ENCODE data around the gene NR4A3. TPM values are rescaled to one million over a fixed set of nuclear protein-coding genes. Genes with fewer than 3 reads are reported as not detected.

Gene NR4A3
- total RNA-seq, 6 experiments from 2014 or later: 1.2 to 3.1 (median 2.4) TPM

GRCh38 chr9:99859243-99859980 is 37.7 kb downstream of the NR4A3 start:
- no peak overlapping the region for H3K27ac Mint-ChIP-seq
- no peaks in the 10 kb centered on the region; the same call in 1 of the 2 replicates for H3K9me3 Mint-ChIP-seq
- TF ChIP-seq CTCF (IDR thresholded peaks at IDR 0.05): no peak
- H3K27me3 Mint-ChIP-seq (ENCODE audit: insufficient read depth): no peaks in the 10 kb centered on the region
- H3K4me3 Mint-ChIP-seq: no peak overlapping the region
- H3K36me3 Mint-ChIP-seq (ENCODE audit: low read depth): no peaks in the 10 kb centered on the region
- no peak for DNase-seq
- H3K4me1 Mint-ChIP-seq (ENCODE audit: low read depth): peaks cover 15% of the 10 kb centered on the region

- no peaks in the 10 kb centered on the region for H3K36me3 Mint-ChIP-seq (ENCODE audit: low read depth)
- H3K9me3 Mint-ChIP-seq: no peaks in the 10 kb centered on the region
- TF ChIP-seq CTCF (IDR thresholded peaks at IDR 0.05): no peak
- no peaks in the 10 kb centered on the region for H3K27me3 Mint-ChIP-seq (ENCODE audit: insufficient read depth)
- no peak overlapping the region for H3K27ac Mint-ChIP-seq
- no peak overlapping the region for H3K4me3 Mint-ChIP-seq
- peaks cover 15% of the 10 kb centered on the region for H3K4me1 Mint-ChIP-seq (ENCODE audit: low read depth)
- DNase-seq: no peak
These were observed 38.6 kb downstream of the NR4A3 start for GRCh38 chr9:99860266-99860665.

GRCh38 chr9:99863955-99864354 is 42.3 kb downstream of the NR4A3 start:
- no peaks in the 10 kb centered on the region for H3K9me3 Mint-ChIP-seq
- no peak overlapping the region for H3K27ac Mint-ChIP-seq
- no peak for DNase-seq
- no peak for TF ChIP-seq CTCF (IDR thresholded peaks at IDR 0.05)
- H3K27me3 Mint-ChIP-seq (ENCODE audit: insufficient read depth): no peaks in the 10 kb centered on the region
- peaks cover 34% of the 10 kb centered on the region for H3K4me1 Mint-ChIP-seq (ENCODE audit: low read depth)
- H3K4me3 Mint-ChIP-seq: no peak overlapping the region
- no peaks in the 10 kb centered on the region for H3K36me3 Mint-ChIP-seq (ENCODE audit: low read depth)

GRCh38 chr9:99866398-99866797 is 44.7 kb downstream of the NR4A3 start:
- H3K4me1 Mint-ChIP-seq (ENCODE audit: low read depth): peaks cover 39% of the 10 kb centered on the region
- no peaks in the 10 kb centered on the region for H3K9me3 Mint-ChIP-seq
- no peak overlapping the region for H3K4me3 Mint-ChIP-seq
- H3K27ac Mint-ChIP-seq: no peak overlapping the region
- no peaks in the 10 kb centered on the region for H3K36me3 Mint-ChIP-seq (ENCODE audit: low read depth)
- no peak for TF ChIP-seq CTCF (IDR thresholded peaks at IDR 0.05)
- H3K27me3 Mint-ChIP-seq (ENCODE audit: insufficient read depth): no peaks in the 10 kb centered on the region
- DNase-seq: no peak

GRCh38 chr9:99867536-99867935 is 45.9 kb downstream of the NR4A3 start:
- DNase-seq: no peak
- H3K27me3 Mint-ChIP-seq (ENCODE audit: insufficient read depth): no peaks in the 10 kb centered on the region
- no peaks in the 10 kb centered on the region for H3K9me3 Mint-ChIP-seq
- peaks cover 39% of the 10 kb centered on the region for H3K4me1 Mint-ChIP-seq (ENCODE audit: low read depth)
- no peak for TF ChIP-seq CTCF (IDR thresholded peaks at IDR 0.05)
- no peak overlapping the region for H3K27ac Mint-ChIP-seq
- H3K4me3 Mint-ChIP-seq: no peak overlapping the region
- no peaks in the 10 kb centered on the region for H3K36me3 Mint-ChIP-seq (ENCODE audit: low read depth)
